SJSA1 (cell line): ENCODE results near the gene CRNN. TPM values are rescaled to one million over a fixed set of nuclear protein-coding genes. Genes with fewer than 3 reads are reported as not detected.

ENCODE experiments used
- DNase-seq, 2 experiments: peaks; one replicate each; pipeline ENCODE4 v3.0.0-alpha.2; 2015 to 2020; ENCODE audit warnings: low spot score in 2 of 2, low read depth in 1 of 2
- H3K27ac ChIP-seq: fragments of 250-450 bp; sonication (Bioruptor Pico); 2 replicates; pipeline ENCODE4 v1.5.1; 2020; ENCODE audit warnings: mild to moderate bottlenecking, moderate library complexity
- H3K27me3 ChIP-seq: fragments of 250-450 bp; sonication (Bioruptor Pico); replicated peaks from 2 replicates; pipeline ENCODE4 v1.5.1; 2020; ENCODE audit warnings: mild to moderate bottlenecking, moderate library complexity
- H3K36me3 ChIP-seq: fragments of 250-450 bp; sonication (Bioruptor Pico); 2 replicates; pipeline ENCODE4 v1.5.1; 2020; ENCODE audit warnings: mild to moderate bottlenecking
- H3K4me1 ChIP-seq: fragments of 250-450 bp; sonication (Bioruptor Pico); replicated peaks from 2 replicates; pipeline ENCODE4 v1.6.1; 2021; ENCODE audit warnings: mild to moderate bottlenecking
- H3K4me3 ChIP-seq: fragments of 250-450 bp; sonication (Bioruptor Pico); 2 replicates; pipeline ENCODE4 v1.5.1; 2020; ENCODE audit warnings: mild to moderate bottlenecking
- H3K9me3 ChIP-seq: fragments of 250-450 bp; sonication (Bioruptor Pico); replicated peaks from 2 replicates; pipeline ENCODE4 v1.5.1; 2020; ENCODE audit warnings: mild to moderate bottlenecking
- total RNA-seq: library from RNA; depleted of rRNA; stranded (reverse); fragments of >200 nt; shearing (Covaris generic); gene quantifications from 2 replicates; pipeline ENCODE4 v1.2.3, GENCODE V29; 2014

CRNN gene
- total RNA-seq, 1 experiment from 2014 or later: 0.16 TPM

DNA sequence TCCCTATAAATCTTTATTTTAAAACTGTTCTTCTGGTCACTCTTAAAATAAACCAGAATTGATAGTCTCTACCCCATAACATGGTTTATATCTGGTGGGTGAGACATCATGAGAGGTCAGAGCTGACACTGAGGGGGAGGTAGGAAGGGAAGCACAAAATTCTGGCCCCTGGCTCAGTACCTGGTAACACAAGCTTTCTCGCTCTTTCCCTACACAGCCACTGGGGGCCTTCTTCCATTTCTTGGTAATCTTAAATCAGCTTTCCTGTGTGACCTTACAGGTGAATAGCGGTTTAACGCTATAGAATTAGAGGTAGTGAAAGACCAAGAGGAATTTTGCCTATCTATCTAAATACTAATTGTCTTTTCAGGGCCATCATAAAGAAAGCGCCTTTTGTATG, 5.4 kb downstream of the CRNN start:
- Histone ChIP-seq H3K36me3 (no peaks in the 10 kb centered on the region), H3K4me3 (no peak overlapping the region), H3K27ac (no peak overlapping the region), H3K9me3 (no peaks in the 10 kb centered on the region), H3K27me3 (no peaks in the 10 kb centered on the region), H3K4me1 (peaks cover 44% of the 10 kb centered on the region)
- DNase-seq: no peak

DNA sequence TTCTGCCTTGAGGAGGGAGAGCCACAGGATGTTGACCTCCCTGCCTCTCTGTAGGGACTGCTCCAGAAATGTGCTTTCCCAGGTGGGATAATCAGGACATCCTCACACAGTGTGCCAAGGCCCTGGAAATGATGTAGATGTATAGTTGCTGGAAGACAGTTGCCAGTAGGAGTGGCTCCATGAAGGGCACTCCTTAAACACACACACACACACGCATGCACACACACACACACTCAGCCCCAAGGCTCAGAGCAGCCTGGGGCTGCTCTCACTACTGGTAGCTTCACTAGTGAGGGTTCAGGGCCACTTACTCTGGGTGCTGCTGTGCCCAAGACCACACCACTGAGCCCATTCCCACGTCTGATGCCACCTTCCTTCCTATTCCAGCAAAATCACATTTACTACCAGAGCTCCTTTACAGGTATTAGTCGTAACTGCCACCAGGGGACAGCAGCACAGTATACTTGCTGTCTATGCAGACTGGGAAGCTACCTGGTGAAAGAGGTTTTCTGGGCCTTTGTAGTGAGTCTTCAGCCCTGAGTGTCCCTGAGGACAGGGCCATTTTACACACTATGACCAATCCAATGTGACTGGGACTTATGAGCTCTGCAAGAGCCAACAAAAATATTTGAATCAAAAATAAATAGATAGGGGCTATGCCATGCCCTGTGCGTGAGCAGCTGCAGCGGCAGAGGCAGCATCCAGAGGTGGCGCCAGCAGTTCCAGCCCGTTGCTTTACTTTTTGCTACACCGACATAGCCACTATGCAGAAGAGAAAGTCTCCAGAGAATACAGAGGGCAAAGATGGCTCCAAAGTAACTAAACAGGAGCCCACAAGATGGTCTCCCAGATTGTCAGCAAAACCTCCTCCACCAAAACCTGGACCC, 15.0 kb downstream of the CRNN start:
- H3K27me3 ChIP-seq: peaks cover 7% of the 10 kb centered on the region
- no peaks in the 10 kb centered on the region for H3K36me3 ChIP-seq
- no peak overlapping the region for H3K27ac ChIP-seq
- DNase-seq: peak; percentile 56 to 64
- H3K4me1 ChIP-seq: peaks cover 6% of the 10 kb centered on the region
- no peak overlapping the region for H3K4me3 ChIP-seq
- H3K9me3 ChIP-seq: no peaks in the 10 kb centered on the region

DNA sequence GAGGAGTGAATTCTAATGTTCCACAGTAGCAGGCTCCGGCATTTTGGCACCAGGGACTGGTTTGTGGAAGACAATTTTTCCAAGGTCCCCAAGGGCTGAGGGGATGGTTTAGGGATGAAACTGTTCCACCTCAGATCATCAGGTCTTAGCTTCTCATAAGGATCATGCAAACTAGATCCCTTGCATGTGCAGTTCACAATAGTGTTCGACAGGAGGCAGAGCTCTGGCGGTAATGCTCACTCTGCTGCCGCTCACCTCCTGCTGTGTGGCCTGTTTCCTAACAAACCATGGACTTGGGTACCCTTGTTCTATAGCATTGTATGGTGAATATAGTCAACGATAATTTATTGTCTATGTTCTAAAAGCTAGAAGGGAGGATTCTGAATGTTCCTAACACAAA, 16.6 kb downstream of the CRNN start:
- H3K4me3 ChIP-seq: no peak overlapping the region
- no peaks in the 10 kb centered on the region for H3K9me3 ChIP-seq
- DNase-seq: no peak
- H3K36me3 ChIP-seq: no peaks in the 10 kb centered on the region
- no peak overlapping the region for H3K27ac ChIP-seq
- H3K4me1 ChIP-seq: peaks cover 6% of the 10 kb centered on the region
- peaks cover 7% of the 10 kb centered on the region for H3K27me3 ChIP-seq

DNA sequence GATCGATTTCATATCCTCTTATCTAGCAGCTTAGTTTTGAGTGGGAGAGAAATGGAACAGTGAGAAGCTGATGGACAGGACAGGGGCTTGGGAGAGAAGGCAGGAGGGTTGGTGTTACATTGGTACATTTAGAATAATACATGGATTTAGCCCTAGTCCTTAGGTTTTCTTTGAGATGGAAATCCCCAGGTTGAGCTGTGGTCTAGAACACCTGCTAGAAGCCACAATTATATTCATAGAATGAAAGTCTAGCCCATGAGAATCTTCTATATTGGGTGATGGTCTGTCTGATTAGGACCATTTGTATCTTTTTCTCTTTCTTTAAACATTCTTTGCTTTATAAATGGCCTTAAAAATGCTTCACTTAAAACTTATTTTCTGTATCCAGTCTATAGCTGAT, 19.9 kb downstream of the CRNN start:
- Histone ChIP-seq H3K4me1 (peaks cover 3% of the 10 kb centered on the region), H3K27ac (no peak overlapping the region), H3K36me3 (no peaks in the 10 kb centered on the region), H3K9me3 (no peaks in the 10 kb centered on the region), H3K4me3 (no peak overlapping the region), H3K27me3 (peaks cover 7% of the 10 kb centered on the region)
- no peak for DNase-seq

DNA sequence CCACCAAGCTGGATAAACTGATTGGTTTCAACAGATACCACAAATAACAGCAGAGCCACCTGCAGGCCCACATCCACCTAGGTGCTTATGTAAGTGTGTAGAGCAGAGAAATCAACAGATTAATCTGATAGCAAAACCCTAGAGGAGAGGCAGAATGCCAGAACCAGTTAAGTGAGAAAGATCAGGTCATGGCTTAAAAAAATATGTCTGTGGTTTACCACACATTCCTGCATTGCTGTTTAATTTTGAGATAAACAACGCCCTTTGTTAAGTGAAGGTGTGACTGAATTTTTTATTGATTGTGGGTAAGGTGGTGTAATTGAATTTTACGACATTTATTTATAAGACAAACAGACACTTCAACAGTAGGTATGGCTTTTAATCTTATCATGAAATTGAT, 21.2 kb downstream of the CRNN start:
- H3K36me3 ChIP-seq: no peaks in the 10 kb centered on the region
- H3K4me3 ChIP-seq: no peak overlapping the region
- no peaks in the 10 kb centered on the region for H3K9me3 ChIP-seq
- no peak for DNase-seq
- H3K27ac ChIP-seq: no peak overlapping the region
- no peaks in the 10 kb centered on the region for H3K4me1 ChIP-seq
- peaks cover 7% of the 10 kb centered on the region for H3K27me3 ChIP-seq

DNA sequence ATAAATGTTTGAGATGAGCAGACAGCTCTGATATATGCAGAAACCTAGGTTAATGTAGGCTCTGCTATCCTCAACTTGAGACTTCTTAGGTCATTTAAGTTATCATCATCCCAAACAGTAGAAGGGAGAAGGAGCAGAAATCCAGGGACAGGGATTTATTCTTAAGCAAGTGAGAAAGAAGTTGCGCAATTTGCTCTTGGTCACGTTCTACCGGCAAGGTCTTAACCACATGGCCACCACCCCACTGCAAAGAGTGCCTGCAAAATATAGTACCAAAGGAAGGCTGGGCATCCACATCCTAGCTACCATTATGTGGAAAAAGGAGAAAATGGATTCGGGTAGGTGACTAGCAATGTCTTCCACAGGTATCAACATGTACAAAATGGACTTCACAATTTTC, 25.2 kb downstream of the CRNN start:
- Histone ChIP-seq H3K4me3 (no peak overlapping the region), H3K36me3 (no peaks in the 10 kb centered on the region)

DNA sequence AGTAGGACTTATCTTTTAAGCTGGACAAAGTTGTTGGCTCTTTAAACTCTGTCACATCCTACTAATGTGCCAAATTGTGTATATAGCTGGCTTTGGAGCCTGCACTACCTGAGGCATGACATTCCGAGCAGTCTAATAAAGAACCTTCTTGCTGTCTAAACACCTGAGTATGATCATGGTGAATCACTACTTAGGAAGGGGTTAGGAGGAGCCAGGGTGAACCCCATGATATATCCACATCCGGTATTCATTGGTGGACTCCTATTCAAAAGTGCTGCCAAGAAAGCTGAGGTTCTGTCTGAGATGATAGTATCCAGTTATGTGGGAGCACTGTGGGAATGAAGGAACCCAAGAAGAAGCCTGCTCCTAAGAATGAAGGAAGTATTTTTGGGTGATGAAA, 27.1 kb downstream of the CRNN start:
- Histone ChIP-seq H3K27me3 (no peaks in the 10 kb centered on the region; the same call in 1 of the 2 replicates), H3K27ac (no peak overlapping the region), H3K9me3 (no peaks in the 10 kb centered on the region), H3K36me3 (no peaks in the 10 kb centered on the region), H3K4me3 (no peak overlapping the region), H3K4me1 (no peaks in the 10 kb centered on the region)
- no peak for DNase-seq

More for the DNA sequence above, 25.2 kb downstream of the CRNN start:
- no peak overlapping the region for H3K27ac ChIP-seq
- no peaks in the 10 kb centered on the region; the same call in none of the 2 replicates for H3K27me3 ChIP-seq
- DNase-seq: no peak
- H3K9me3 ChIP-seq: no peaks in the 10 kb centered on the region
- H3K4me1 ChIP-seq: no peaks in the 10 kb centered on the region

DNA sequence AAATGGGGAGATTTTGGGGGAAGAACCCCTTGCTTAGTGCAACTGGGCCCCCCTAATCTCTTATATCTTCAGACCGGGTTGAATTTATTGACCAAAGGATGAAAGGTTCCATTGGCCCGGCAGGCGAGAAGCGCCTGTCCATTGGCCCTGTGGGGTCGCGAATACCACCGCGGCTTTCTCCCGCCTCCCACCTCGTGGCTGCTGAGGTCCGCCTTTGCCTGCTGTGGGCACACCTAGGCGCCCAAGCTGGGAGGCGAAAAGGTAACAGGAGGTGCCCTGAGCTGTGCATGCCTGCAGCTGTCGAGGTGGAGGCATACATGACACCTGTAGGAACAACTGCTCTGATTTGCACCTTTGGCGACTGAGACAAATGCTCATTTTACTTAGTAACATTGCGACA, 33.1 kb downstream of the CRNN start:
- no peaks in the 10 kb centered on the region for H3K9me3 ChIP-seq
- H3K4me1 ChIP-seq: no peaks in the 10 kb centered on the region
- no peak for DNase-seq
- H3K4me3 ChIP-seq: no peak overlapping the region
- H3K27me3 ChIP-seq: 0 out of 2 replicates have a peak, but pooled peaks cover under 1% of the 10 kb centered on the region
- H3K36me3 ChIP-seq: no peaks in the 10 kb centered on the region
- H3K27ac ChIP-seq: no peak overlapping the region

DNA sequence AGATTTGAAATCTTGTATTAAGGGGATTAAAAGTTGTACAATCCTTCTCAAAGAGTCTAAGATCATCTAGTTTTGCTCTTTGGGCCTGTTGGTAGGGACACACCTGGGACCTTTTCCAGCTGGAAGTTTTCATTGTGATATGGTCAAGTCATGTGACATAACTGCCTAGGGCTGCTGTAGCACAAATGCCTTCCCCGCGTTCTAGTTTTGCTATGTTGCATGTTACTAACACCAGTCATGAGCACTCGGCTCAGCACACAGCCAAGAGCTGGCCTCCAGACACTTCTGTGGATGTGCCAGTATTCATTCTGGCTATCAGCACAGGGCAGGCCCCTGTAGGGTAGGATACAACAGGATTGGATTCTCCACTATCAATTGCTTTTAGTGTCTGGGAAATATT, 39.6 kb downstream of the CRNN start:
- Histone ChIP-seq H3K27ac (no peak overlapping the region), H3K4me1 (no peaks in the 10 kb centered on the region), H3K4me3 (no peak overlapping the region), H3K9me3 (no peaks in the 10 kb centered on the region), H3K27me3 (peaks cover 4% of the 10 kb centered on the region; the same call in 1 of the 2 replicates), H3K36me3 (no peaks in the 10 kb centered on the region)
- DNase-seq: no peak

DNA sequence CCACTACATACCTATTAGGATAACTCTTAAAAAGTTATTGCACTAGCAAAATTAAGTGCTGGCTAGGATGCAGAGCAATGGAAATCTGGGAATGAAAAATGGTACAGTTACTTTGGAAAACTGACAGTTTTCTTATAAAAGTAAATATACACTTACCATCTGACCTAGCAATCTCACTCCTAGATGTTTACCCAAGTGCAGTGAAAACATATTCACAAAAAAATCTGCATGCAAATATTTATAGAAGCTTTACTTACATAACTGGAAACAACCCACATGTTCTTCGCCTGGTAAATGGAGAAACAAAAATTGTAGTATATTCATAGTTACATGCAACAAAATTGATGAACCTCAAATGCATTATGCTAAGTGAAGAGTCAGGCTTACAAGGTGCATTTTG, 41.4 kb downstream of the CRNN start:
- no peak overlapping the region for H3K4me3 ChIP-seq

DNA sequence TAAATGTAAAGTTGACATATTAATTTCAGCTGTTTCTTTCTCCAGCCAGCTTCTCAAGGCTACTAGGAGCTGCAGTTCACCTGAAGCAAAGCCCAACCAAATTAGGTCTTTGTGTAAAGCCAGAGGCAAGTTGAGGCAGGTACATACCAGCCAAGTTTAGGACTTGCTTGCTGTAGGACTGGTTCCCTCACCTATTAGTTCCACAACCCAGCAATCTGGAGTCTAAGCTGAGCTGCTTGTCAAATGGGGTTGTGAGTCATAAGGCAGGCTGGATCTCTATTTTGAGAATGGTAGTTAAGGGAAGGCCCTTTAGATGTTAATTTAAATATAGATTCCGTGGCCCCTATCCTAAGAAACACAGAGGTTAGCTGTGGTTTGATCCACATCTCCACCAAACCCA, 46.6 kb downstream of the CRNN start:
- Histone ChIP-seq H3K4me3 (no peak overlapping the region), H3K27ac (no peak overlapping the region), H3K36me3 (no peaks in the 10 kb centered on the region), H3K4me1 (no peaks in the 10 kb centered on the region), H3K27me3 (no peaks in the 10 kb centered on the region), H3K9me3 (no peaks in the 10 kb centered on the region)
- no peak for DNase-seq

More for the DNA sequence above, 41.4 kb downstream of the CRNN start:
- Histone ChIP-seq H3K27me3 (peaks cover 4% of the 10 kb centered on the region; the same call in 1 of the 2 replicates), H3K9me3 (no peaks in the 10 kb centered on the region), H3K27ac (no peak overlapping the region), H3K4me1 (no peaks in the 10 kb centered on the region), H3K36me3 (no peaks in the 10 kb centered on the region)
- DNase-seq: no peak

DNA sequence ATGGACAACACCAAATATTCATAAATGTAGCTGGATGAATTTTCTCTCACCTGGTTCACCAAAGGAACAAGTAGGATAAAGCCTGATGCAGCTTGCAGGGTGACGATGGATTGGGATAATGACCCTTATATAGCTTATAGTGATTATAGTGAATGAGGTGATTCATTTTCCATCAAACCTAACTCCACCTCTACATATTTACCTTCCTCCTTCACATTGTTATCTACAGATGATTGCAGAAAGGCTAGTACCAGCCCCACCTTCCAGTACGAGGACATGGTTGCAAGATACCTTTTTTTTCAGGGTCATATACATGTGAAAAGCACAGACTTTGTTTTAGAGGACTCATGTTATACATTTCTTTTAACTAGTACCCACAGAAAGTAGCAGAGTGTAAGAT, 54.2 kb downstream of the CRNN start, which contains the start of gene FLG2:
TSS of gene FLG2 (minus strand) at position 101 of the 400 bp plus-strand sequence. CDS start 1,122 bp downstream, outside the sequence.
- Histone ChIP-seq H3K9me3 (peaks cover 3% of the 10 kb centered on the region), H3K27me3 (no peaks in the 10 kb centered on the region), H3K4me3 (no peak within 1 kb of the TSS), H3K36me3 (no peaks in the 10 kb centered on the region), H3K27ac (no peak within 1 kb of the TSS), H3K4me1 (no peaks in the 10 kb centered on the region)
- DNase-seq: no peak
